MCF 10A (cell line): ENCODE data around the gene PCIF1. TPM values are rescaled to one million over a fixed set of nuclear protein-coding genes. Genes with fewer than 3 reads are reported as not detected.

ENCODE experiments used
- BruUV-seq: library from RNA; stranded (reverse); fragments of 400-500 nt; replicated peaks from 2 replicates; lab custom pipeline; 2021; lab: Mats Ljungman, UMichigan
- CTCF ChIA-PET: fragments of 300-600 bp; sonication (Branson Sonifier 250); formaldehyde crosslinking; extraction: SDS; loops from one replicate; lab custom pipeline; 2021; ENCODE audit warnings: antibody characterized with exemption, inconsistent platforms; lab: Yijun Ruan, JAX
- POLR2A ChIA-PET: fragments of 300-600, 350-650 bp; sonication (Branson Sonifier 250); formaldehyde crosslinking; extraction: SDS; loops from one replicate; lab custom pipeline; 2020; ENCODE audit warnings: antibody characterized with exemption, inconsistent platforms; lab: Yijun Ruan, JAX
- DNase-seq: peaks from one replicate; pipeline ENCODE4 v3.0.0-alpha.2; 2018; ENCODE audit not compliant: unreplicated experiment
- H3K27ac Mint-ChIP-seq: one replicate; pipeline ENCODE4 v1.8.0; 2022; ENCODE audit warnings: mild to moderate bottlenecking, low read depth, mixed read lengths; ENCODE audit not compliant: unreplicated experiment
- H3K27me3 Mint-ChIP-seq: one replicate; pipeline ENCODE4 v1.8.0; 2022; ENCODE audit warnings: mixed read lengths; ENCODE audit not compliant: insufficient read depth, unreplicated experiment
- H3K36me3 Mint-ChIP-seq: one replicate; pipeline ENCODE4 v1.8.0; 2022; ENCODE audit warnings: mild to moderate bottlenecking, moderate library complexity, mixed read lengths; ENCODE audit not compliant: insufficient read depth, unreplicated experiment
- H3K4me1 Mint-ChIP-seq: one replicate; pipeline ENCODE4 v1.8.0; 2022; ENCODE audit warnings: mixed read lengths; ENCODE audit not compliant: insufficient read depth, unreplicated experiment
- H3K4me3 Mint-ChIP-seq: one replicate; pipeline ENCODE4 v1.8.0; 2022; ENCODE audit warnings: mild to moderate bottlenecking, moderate library complexity, mixed read lengths; ENCODE audit not compliant: unreplicated experiment
- H3K9me3 Mint-ChIP-seq: one replicate; pipeline ENCODE4 v1.8.0; 2022; ENCODE audit warnings: mixed read lengths; ENCODE audit not compliant: unreplicated experiment
- CTCF ChIP-seq: fragments of 200-600 bp; IDR thresholded peaks from one replicate; pipeline ENCODE4 v1.8.0; 2022; ENCODE audit warnings: antibody characterized with exemption, mild to moderate bottlenecking; ENCODE audit not compliant: unreplicated experiment
- intact Hi-C: fragments of 100-400 bp; cut with micrococcal nuclease; formaldehyde crosslinking; loops from 2 replicates; pipeline ENCODE4 v1.14.1; 2022
- total RNA-seq: library from RNA; stranded (reverse); gene quantifications from 2 replicates; pipeline ENCODE4 v1.2.3, GENCODE V29; 2022

The PCIF1 gene
- total RNA-seq, 1 experiment from 2014 or later: 20.5 TPM

GRCh38 chr20:45924391-45925261 lies 9.9 kb upstream of the PCIF1 start:
- Mint-ChIP-seq H3K4me3 (no peak overlapping the region), H3K4me1 (peaks cover 11% of the 10 kb centered on the region), H3K27me3 (peaks cover 20% of the 10 kb centered on the region), H3K9me3 (no peaks in the 10 kb centered on the region), H3K36me3 (no peaks in the 10 kb centered on the region), H3K27ac (peak overlapping the region; percentile 63)
- BruUV-seq: no TSS peak
- ChIA-PET POLR2A (interaction anchor here (0.7 to 3.5 kb wide), 8 partner anchors 10 to 1581 kb away, joined by 3 to 49 read pairs (median 4); partner anchors contain the start of gene PCIF1), CTCF (interaction anchor here (0.6 to 1.4 kb wide), 6 partner anchors 9 to 154 kb away, joined by 3 to 7 read pairs (median 4); no protein-coding TSS in a partner anchor)
- no peak for TF ChIP-seq CTCF
- DNase-seq: no peak
- intact Hi-C loops: no loop called here

DNA sequence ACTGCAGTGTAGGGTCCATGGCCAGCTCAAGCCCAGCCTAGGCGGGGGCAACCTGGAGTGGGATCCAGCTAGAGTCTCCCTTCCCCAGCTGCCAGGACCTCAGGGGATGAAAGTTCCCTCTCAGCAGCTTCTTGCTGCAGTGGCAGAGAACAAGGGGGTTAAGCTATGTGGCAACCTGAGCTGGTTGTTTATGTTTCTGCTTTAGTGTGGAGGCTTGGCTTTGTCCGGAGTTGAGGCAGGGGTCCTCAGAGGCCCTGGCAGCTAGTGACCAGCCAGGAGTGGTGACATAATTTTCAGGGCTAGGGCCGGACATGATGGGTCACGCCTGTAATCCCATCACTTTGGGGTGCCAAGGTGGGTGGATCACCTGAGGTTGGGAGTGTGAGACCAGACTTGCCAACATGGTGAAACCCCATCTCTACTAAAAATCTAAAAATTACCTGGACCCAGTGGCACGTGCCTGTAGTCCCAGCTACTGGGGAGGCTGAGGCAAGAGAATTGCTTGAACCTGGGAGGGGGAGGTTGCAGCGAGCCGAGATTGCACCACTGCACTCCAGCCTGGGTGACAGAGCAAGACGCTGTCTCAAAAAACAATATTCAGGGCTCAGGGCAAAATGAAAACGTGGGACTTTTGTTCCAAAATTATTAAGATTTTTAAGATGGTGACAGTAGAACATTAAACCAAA lies 8.5 kb upstream of the PCIF1 start:
- DNase-seq: no peak
- peaks cover 14% of the 10 kb centered on the region for H3K27me3 Mint-ChIP-seq
- H3K4me3 Mint-ChIP-seq: no peak overlapping the region
- H3K4me1 Mint-ChIP-seq: peaks cover 5% of the 10 kb centered on the region
- BruUV-seq: no TSS peak
- H3K27ac Mint-ChIP-seq: no peak overlapping the region
- intact Hi-C loops: no loop called here
- no peaks in the 10 kb centered on the region for H3K9me3 Mint-ChIP-seq
- TF ChIP-seq CTCF: no peak
- POLR2A ChIA-PET: interaction anchor here (0.8 to 3.5 kb wide), 6 partner anchors 9 to 69 kb away, joined by 3 to 49 read pairs (median 4); partner anchors contain the start of gene PCIF1
- no peaks in the 10 kb centered on the region for H3K36me3 Mint-ChIP-seq
- CTCF ChIA-PET: interaction anchor here (0.7 to 1.4 kb wide), 4 partner anchors 33 to 127 kb away, joined by 3 to 7 read pairs (median 5); no protein-coding TSS in a partner anchor

GRCh38 chr20:45926731-45927070 lies 7.8 kb upstream of the PCIF1 start:
- no TSS peak for BruUV-seq
- intact Hi-C loops: no loop called here
- TF ChIP-seq CTCF: no peak
- Mint-ChIP-seq H3K9me3 (no peaks in the 10 kb centered on the region), H3K4me1 (peaks cover 5% of the 10 kb centered on the region), H3K27ac (no peak overlapping the region), H3K4me3 (no peak overlapping the region), H3K36me3 (no peaks in the 10 kb centered on the region), H3K27me3 (peaks cover 7% of the 10 kb centered on the region)
- no peak for DNase-seq
- ChIA-PET POLR2A (interaction anchor here (0.7 to 1.0 kb wide), 5 partner anchors 9 to 1328 kb away, joined by 3 to 4 read pairs (median 3); no protein-coding TSS in a partner anchor), CTCF (interaction anchor here (0.7 to 1.4 kb wide), 3 partner anchors 34 to 43 kb away, joined by 3 to 5 read pairs (median 4); partner anchors contain the start of gene CTSA)
